ENCODE data around the gene AGBL3.

AGBL3 gene

DNA sequence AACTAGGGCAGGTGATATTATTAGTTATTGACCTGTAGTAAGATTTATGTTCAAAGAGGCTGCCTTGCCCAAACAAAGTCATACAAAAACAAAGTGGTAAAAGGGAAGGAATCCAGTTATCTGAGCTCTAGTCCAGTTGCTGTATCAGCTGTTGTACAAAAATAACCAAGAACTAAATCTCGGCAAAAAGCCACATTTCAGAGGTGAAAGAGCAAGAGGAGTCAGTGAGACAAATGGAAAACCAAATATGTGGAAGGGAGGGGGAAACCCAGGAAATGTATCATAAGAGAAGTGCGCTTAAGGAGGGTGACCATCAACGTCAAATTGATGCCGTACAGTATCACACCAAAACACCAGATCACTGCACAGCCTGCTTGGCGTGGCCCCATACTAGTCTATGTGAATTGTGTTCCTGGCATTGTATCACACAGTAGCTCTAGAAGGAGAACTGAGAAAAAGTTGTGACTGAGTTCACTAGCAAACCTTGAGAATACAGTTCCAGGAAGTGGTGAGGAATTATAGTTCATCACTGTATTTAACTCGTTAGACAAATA, 6.4 kb downstream of the AGBL3 start:
- ATAC-seq (ENCODE audit: insufficient read depth, low read depth), result no peak
- TF ChIP-seq, protein P1, sequence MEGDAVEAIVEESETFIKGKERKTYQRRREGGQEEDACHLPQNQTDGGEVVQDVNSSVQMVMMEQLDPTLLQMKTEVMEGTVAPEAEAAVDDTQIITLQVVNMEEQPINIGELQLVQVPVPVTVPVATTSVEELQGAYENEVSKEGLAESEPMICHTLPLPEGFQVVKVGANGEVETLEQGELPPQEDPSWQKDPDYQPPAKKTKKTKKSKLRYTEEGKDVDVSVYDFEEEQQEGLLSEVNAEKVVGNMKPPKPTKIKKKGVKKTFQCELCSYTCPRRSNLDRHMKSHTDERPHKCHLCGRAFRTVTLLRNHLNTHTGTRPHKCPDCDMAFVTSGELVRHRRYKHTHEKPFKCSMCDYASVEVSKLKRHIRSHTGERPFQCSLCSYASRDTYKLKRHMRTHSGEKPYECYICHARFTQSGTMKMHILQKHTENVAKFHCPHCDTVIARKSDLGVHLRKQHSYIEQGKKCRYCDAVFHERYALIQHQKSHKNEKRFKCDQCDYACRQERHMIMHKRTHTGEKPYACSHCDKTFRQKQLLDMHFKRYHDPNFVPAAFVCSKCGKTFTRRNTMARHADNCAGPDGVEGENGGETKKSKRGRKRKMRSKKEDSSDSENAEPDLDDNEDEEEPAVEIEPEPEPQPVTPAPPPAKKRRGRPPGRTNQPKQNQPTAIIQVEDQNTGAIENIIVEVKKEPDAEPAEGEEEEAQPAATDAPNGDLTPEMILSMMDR (IDR thresholded peaks at IDR 0.05; ENCODE audit: borderline replicate concordance, extremely low read depth, low read length, poor library complexity, severe bottlenecking), result no peak
- no peak for TF ChIP-seq EZH2 (IDR thresholded peaks at IDR 0.05; ENCODE audit: borderline replicate concordance, low read depth, low read length, severe bottlenecking)
- H3K9ac ChIP-seq (ENCODE audit: low read depth, low read length), result no peak overlapping the region
- peaks cover 53% of the 10 kb centered on the region; the same call in 1 of the 2 replicates for H3K36me3 ChIP-seq (ENCODE audit: insufficient read depth, low read length)
- H3K9me3 ChIP-seq (ENCODE audit: insufficient read depth, low read length, severe bottlenecking), result no peaks in the 10 kb centered on the region
- no peak overlapping the region for H2AFZ ChIP-seq (ENCODE audit: low read depth, low read length)
- no peak overlapping the region for H3K4me3 ChIP-seq (ENCODE audit: low read depth in 1 of 2, low read length in 2 of 2)
- H3K4me2 ChIP-seq (ENCODE audit: insufficient read depth, low read length), result no peak overlapping the region
- H4K20me1 ChIP-seq (ENCODE audit: insufficient read depth, low read length), result 0 out of 2 replicates have a peak, but pooled peaks cover 3% of the 10 kb centered on the region
- H3K79me2 ChIP-seq (ENCODE audit: insufficient read depth, low read length), result peaks cover 12% of the 10 kb centered on the region
- DNase-seq, result no peak
- no peak overlapping the region for H3K27ac ChIP-seq (ENCODE audit: low read length)
- H3K4me1 ChIP-seq (ENCODE audit: insufficient read depth, low read length), result peaks cover 14% of the 10 kb centered on the region; the same call in 1 of the 2 replicates
- H3K27me3 ChIP-seq (ENCODE audit: insufficient read depth, low read length, poor library complexity), result no peaks in the 10 kb centered on the region

GRCh38 chr7:134993877-134994456, 7.7 kb downstream of the AGBL3 start:
- peaks cover 53% of the 10 kb centered on the region; the same call in 1 of the 2 replicates for H3K36me3 ChIP-seq (ENCODE audit: insufficient read depth, low read length)
- no peak overlapping the region for H3K9ac ChIP-seq (ENCODE audit: low read depth, low read length)
- no peak for ATAC-seq (ENCODE audit: insufficient read depth, low read depth)

GRCh38 chr7:134995239-134996096, 9.2 kb downstream of the AGBL3 start:
- TF ChIP-seq, protein P1 (IDR thresholded peaks at IDR 0.05; ENCODE audit: borderline replicate concordance, extremely low read depth, low read length, poor library complexity, severe bottlenecking), result no peak
- no peak for TF ChIP-seq EZH2 (IDR thresholded peaks at IDR 0.05; ENCODE audit: borderline replicate concordance, low read depth, low read length, severe bottlenecking)
- Histone ChIP-seq H3K9ac (ENCODE audit: low read depth, low read length) (no peak overlapping the region), H4K20me1 (ENCODE audit: insufficient read depth, low read length) (0 out of 2 replicates have a peak, but pooled peaks cover 3% of the 10 kb centered on the region), H3K4me1 (ENCODE audit: insufficient read depth, low read length) (no peaks in the 10 kb centered on the region), H3K27ac (ENCODE audit: low read length) (no peak overlapping the region), H3K9me3 (ENCODE audit: insufficient read depth, low read length, severe bottlenecking) (no peaks in the 10 kb centered on the region), H2AFZ (ENCODE audit: low read depth, low read length) (no peak overlapping the region), H3K79me2 (ENCODE audit: insufficient read depth, low read length) (no peaks in the 10 kb centered on the region), H3K27me3 (ENCODE audit: insufficient read depth, low read length, poor library complexity) (no peaks in the 10 kb centered on the region), H3K36me3 (ENCODE audit: insufficient read depth, low read length) (peaks cover 45% of the 10 kb centered on the region; the same call in 1 of the 2 replicates), H3K4me2 (ENCODE audit: insufficient read depth, low read length) (no peak overlapping the region), H3K4me3 (ENCODE audit: low read depth in 1 of 2, low read length in 2 of 2) (no peak overlapping the region)
- ATAC-seq (ENCODE audit: insufficient read depth, low read depth) (no peak), DNase-seq (no peak)

More at GRCh38 chr7:134993877-134994456, 7.7 kb downstream of the AGBL3 start:
- H3K9me3 ChIP-seq (ENCODE audit: insufficient read depth, low read length, severe bottlenecking), result no peaks in the 10 kb centered on the region
- 0 out of 2 replicates have a peak, but pooled peaks cover 3% of the 10 kb centered on the region for H4K20me1 ChIP-seq (ENCODE audit: insufficient read depth, low read length)
- H3K27me3 ChIP-seq (ENCODE audit: insufficient read depth, low read length, poor library complexity), result no peaks in the 10 kb centered on the region
- no peak for DNase-seq
- no peak overlapping the region for H3K27ac ChIP-seq (ENCODE audit: low read length)
- H3K4me2 ChIP-seq (ENCODE audit: insufficient read depth, low read length), result no peak overlapping the region
- H2AFZ ChIP-seq (ENCODE audit: low read depth, low read length), result no peak overlapping the region
- H3K4me1 ChIP-seq (ENCODE audit: insufficient read depth, low read length), result peaks cover 2% of the 10 kb centered on the region; the same call in 1 of the 2 replicates
- peaks cover 3% of the 10 kb centered on the region; the same call in 1 of the 2 replicates for H3K79me2 ChIP-seq (ENCODE audit: insufficient read depth, low read length)
- H3K4me3 ChIP-seq (ENCODE audit: low read depth in 1 of 2, low read length in 2 of 2), result no peak overlapping the region
- no peak for TF ChIP-seq EZH2 (IDR thresholded peaks at IDR 0.05; ENCODE audit: borderline replicate concordance, low read depth, low read length, severe bottlenecking)
- TF ChIP-seq, protein P1 (IDR thresholded peaks at IDR 0.05; ENCODE audit: borderline replicate concordance, extremely low read depth, low read length, poor library complexity, severe bottlenecking), result no peak

Data from DND-41 (cell line).